GM13977 (cell line): Measurements from ENCODE around the gene ARMC10.
A peak's percentile ranks its signal among the peaks of the same experiment; 100 is the strongest.
"Not testable (repeated sequence)": the region's sequence is repeated elsewhere in the genome, so short reads cannot be mapped to it uniquely, and the experiment has no call there.

ENCODE experiments used
- DNase-seq: peaks from one replicate; pipeline ENCODE4 v3.0.0; 2012; ENCODE audit warnings: low spot score
- in situ Hi-C: fragments of 300-500 bp; cut with MboI; formaldehyde crosslinking; loops from one replicate; pipeline ENCODE4 v1.12.0; 2022; ENCODE audit warnings: low sequenced_read_pairs, low pct_unique_long_range_greater_than_20kb, mixed read lengths, inconsistent platforms; ENCODE audit not compliant: unreplicated experiment
- TF ChIP-seq, protein P1 (sequence below): IDR thresholded peaks from 2 replicates; pipeline ENCODE4 v1.5.1; 2012; ENCODE audit warnings: mild to moderate bottlenecking, control low read depth; ENCODE audit not compliant: insufficient read depth; ENCODE audit errors: extremely low read depth, missing control alignments

Gene ARMC10

DNA sequence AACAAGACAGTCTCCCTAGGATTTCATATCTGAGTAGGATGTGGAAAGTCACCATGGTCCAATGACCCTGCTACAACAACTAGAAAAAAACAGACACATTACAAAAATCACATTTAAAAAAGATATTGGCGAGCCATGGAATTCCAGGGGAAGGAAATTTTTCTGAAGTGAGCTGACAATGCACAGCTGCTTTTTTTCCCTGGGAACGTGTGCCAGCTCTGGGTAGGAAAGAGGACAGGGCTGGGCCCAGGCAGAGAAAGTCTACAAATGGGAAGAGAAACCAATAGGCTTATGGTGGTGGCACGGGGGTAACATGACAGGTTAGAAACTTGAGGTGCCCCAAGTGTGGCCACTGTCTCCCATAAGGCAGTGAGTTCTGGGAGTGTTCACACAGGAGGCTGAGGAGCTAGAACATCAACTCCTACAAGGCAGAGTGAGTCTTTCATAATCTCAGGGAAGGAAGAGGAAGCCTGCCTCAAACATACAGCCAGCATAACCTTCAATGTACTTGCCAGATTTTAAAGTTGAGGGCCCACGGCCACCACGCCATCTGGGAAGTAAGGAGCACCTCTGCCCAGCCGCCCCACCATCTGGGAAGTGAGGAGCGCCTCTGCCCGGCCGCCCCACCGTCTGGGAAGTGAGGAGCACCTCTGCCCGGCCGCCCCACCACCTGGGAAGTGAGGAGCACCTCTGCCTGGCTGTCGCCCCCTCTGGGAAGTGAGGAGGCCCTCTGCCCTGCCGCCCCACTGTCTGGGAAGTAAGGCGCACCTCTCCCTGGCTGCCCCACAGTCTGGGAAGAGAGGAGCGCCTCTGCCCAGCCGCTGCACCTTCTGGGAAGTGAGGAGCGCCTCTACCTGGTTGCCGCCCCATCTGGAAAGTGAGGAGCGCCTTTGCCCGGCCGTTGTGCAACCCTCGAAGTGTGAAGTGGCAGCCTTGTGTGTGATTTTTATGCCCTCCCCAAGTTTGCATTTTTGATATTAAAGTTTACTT, 6.2 kb upstream of the ARMC10 start:
- TF ChIP-seq, protein P1, sequence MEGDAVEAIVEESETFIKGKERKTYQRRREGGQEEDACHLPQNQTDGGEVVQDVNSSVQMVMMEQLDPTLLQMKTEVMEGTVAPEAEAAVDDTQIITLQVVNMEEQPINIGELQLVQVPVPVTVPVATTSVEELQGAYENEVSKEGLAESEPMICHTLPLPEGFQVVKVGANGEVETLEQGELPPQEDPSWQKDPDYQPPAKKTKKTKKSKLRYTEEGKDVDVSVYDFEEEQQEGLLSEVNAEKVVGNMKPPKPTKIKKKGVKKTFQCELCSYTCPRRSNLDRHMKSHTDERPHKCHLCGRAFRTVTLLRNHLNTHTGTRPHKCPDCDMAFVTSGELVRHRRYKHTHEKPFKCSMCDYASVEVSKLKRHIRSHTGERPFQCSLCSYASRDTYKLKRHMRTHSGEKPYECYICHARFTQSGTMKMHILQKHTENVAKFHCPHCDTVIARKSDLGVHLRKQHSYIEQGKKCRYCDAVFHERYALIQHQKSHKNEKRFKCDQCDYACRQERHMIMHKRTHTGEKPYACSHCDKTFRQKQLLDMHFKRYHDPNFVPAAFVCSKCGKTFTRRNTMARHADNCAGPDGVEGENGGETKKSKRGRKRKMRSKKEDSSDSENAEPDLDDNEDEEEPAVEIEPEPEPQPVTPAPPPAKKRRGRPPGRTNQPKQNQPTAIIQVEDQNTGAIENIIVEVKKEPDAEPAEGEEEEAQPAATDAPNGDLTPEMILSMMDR = no peak
- in situ Hi-C loops = loop anchor here (25.0 kb wide), 1 partner anchor 306 kb away; no protein-coding TSS in a partner anchor
- no peak for DNase-seq

DNA sequence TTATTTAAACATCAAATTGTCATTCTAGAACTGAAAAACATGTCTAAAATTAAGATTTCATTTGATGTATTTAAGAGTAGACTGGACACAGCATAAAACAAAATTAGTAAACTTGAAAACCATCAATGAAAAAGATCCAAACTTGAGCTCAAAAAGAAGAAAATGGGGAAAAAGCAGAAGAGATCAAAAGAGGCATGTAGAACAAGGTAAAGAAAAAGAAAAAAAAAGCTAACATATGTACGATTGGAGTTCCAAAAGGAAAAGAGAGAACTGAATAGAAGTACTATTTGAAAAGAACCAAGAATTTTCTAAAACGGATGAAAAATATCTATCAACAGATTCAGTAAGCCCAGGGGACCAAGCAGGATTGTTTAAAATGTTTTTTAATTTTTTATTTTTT, 3.9 kb upstream of the ARMC10 start:
- DNase-seq = no peak
- TF ChIP-seq, protein P1 = no peak
- in situ Hi-C loops = loop anchor here (25.0 kb wide), 1 partner anchor 309 kb away; no protein-coding TSS in a partner anchor

DNA sequence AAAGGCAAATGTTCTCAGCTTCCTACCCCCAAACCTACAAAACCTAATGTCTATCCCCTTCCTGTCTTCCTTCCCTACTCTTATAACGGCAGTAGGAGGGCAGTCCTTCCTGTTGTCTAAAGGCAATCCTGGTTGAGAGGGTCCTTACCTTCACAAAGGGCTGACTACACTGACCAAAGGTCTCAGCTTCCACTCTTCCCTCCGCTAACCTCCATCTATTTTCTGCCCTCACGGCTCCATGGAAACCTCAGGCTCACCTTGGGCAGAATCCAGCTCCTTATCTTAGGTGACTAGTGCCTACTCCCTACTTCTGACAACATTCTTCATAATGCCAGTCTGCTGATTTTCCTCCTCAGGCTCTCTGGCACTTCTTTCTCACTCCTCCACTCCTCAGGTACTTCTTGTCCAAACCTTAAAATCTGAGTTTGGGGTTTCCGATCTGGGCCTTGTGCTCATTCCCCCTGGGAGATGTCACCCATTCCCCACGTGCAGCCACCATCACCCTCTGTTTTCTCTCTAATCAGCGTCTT, 886 bp upstream of the ARMC10 start:
- in situ Hi-C loops = loop anchor here (25.0 kb wide), 1 partner anchor 312 kb away; no protein-coding TSS in a partner anchor
- TF ChIP-seq, protein P1 = no peak
- DNase-seq = no peak

DNA sequence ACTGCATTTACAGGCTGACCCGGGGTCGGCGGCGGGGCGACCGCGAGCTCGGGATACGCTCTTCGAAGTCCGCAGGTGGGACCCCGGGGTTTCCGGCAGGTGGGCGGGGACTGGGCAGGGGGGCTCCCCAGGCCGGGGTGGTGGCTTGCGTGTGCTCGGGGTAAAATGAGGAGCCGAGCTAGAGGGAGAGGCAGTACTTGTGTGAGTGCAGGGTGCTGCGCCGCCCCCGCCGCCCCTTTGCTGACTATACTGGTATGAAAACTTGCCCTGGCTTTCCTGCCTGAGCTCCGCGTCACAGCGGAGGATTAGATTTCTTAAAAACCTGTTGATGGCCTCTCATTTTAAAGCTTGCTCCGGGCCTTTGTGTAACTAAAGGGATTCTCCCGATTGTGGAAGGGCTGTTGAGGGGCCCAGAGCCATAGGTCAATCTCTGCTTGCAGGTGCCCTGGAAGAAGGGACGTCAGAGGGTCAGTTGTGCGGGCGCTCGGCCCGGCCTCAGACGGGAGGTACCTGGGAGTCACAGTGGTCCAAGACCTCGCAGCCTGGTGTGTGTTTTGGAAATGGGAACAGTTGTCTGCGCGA, 488 bp downstream of the ARMC10 start:
- TF ChIP-seq, protein P1 = no peak
- peak; percentile 86 for DNase-seq
- in situ Hi-C loops = no loop called here

DNA sequence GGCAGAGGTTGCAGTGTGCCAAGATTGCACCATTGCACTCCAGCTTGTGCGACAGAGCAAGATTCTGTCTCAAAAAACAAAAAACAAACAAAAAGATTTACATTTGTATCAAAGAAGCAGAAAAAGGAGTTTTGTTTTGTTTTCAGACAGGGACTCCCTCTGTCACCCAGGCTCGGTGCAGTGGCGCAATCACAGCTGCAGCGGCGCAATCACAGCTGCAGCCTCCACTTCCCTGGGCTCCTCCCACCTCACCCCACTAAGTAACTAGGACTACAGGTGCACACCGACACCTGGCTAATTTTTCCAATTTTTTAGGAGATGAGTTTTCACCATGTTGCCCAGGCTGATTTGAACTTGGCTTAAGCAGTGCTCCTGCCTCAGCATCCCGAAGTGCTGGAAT, 1.8 kb downstream of the ARMC10 start:
- TF ChIP-seq, protein P1 = no peak
- DNase-seq = no peak
- in situ Hi-C loops = no loop called here

DNA sequence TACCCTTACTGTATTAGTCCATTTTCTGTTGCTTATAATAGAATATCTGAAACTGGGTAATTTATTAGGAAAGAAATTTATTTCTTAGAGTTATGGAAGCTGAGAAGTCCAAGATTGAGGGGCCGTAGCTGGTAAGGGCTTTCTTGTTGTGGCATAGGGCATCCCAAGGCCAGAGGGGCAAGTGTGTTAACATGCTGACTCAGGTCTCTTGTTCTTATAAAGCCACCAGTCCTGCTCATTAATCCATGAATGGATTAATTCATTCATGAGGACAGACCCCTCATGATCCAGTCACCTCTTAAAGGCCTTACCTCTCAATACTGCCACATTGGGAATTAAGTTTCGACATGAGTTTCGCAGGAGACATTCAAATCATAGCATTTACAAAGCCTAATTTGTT, 2.4 kb downstream of the ARMC10 start:
- in situ Hi-C loops = no loop called here
- DNase-seq = no peak
- TF ChIP-seq, protein P1 = no peak

DNA sequence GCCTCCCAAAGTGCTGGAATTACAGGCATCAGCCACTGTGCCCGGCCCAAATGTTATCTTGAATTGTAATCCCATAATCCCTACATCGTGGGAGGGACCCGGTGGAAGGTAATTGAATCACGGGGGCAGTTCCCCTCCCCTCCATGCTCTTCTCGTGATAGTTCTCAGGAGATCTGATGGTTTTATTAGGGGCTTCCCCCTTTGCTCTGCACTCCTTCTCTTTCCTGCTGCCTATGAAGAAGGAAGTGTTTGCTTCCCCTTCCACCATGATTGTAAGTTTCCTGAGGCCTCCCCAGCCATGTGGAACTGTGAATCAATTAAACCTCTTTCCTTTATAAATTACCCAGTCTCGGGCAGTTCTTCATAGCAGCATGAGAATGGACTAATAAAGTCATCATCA, 3.3 kb downstream of the ARMC10 start:
- DNase-seq, in situ Hi-C loops: not testable (repeated sequence)
